Measurements from ENCODE around the gene FZD1.

GRCh38 chr7:91230100-91230499, 34.1 kb upstream of the FZD1 start:
- no peak for TF ChIP-seq TAF1 (IDR thresholded peaks at IDR 0.05; ENCODE audit: borderline replicate concordance, low read depth, low read length)
- TF ChIP-seq POLR2AphosphoS5 (IDR thresholded peaks at IDR 0.05; ENCODE audit: low read depth, low read length): no peak

All from GM12892 (cell line).